GM23248 (cell line): Measurements from ENCODE around the gene C22orf31. TPM values are rescaled to one million over a fixed set of nuclear protein-coding genes. Genes with fewer than 3 reads are reported as not detected.

Experiments
- DNase-seq: peaks from one replicate; pipeline ENCODE4 v3.0.0-alpha.2; 2015
- H2AFZ ChIP-seq: fragments of 200-600 bp; sonication (generic); 2 replicates; pipeline ENCODE4 v1.6.1; 2016; ENCODE audit warnings: antibody characterized with exemption
- H3F3A ChIP-seq: fragments of 200-600 bp; sonication (generic); 2 replicates; pipeline ENCODE4 v1.6.1; 2016; ENCODE audit warnings: mild to moderate bottlenecking, antibody characterized with exemption, mixed run types; ENCODE audit not compliant: insufficient read depth
- H3K27ac ChIP-seq: fragments of 200-600 bp; sonication (generic); 2 replicates; pipeline ENCODE4 v1.5.1; 2016; ENCODE audit warnings: mild to moderate bottlenecking
- H3K27me3 ChIP-seq: fragments of 200-600 bp; sonication (generic); replicated peaks from 2 replicates; pipeline ENCODE4 v1.6.1; 2016; ENCODE audit warnings: mild to moderate bottlenecking; ENCODE audit not compliant: insufficient read depth
- H3K36me3 ChIP-seq: fragments of 200-600 bp; sonication (generic); 2 replicates; pipeline ENCODE4 v1.6.1; 2016; ENCODE audit warnings: low read depth, mild to moderate bottlenecking
- H3K4me1 ChIP-seq: fragments of 200-600 bp; sonication (generic); 2 replicates; pipeline ENCODE4 v1.6.1; 2016; ENCODE audit warnings: mild to moderate bottlenecking; ENCODE audit not compliant: insufficient read depth
- H3K4me2 ChIP-seq: fragments of 200-600 bp; sonication (generic); one replicate; pipeline ENCODE4 v1.6.1; 2016; ENCODE audit warnings: mild to moderate bottlenecking; ENCODE audit not compliant: unreplicated experiment
- H3K4me3 ChIP-seq: fragments of 200-600 bp; sonication (generic); 2 replicates; pipeline ENCODE4 v1.5.1; 2016; ENCODE audit warnings: mild to moderate bottlenecking
- H3K79me2 ChIP-seq: fragments of 200-600 bp; sonication (generic); 2 replicates; pipeline ENCODE4 v1.6.1; 2016; ENCODE audit warnings: mild to moderate bottlenecking; ENCODE audit not compliant: insufficient read depth
- H3K9ac ChIP-seq: fragments of 200-600 bp; sonication (generic); 2 replicates; pipeline ENCODE4 v1.6.1; 2016; ENCODE audit warnings: mild to moderate bottlenecking
- H3K9me2 ChIP-seq: fragments of 200-600 bp; sonication (generic); 2 replicates; pipeline ENCODE4 v1.6.1; 2016; ENCODE audit warnings: mixed run types, mild to moderate bottlenecking, moderate library complexity; ENCODE audit not compliant: insufficient read depth
- H3K9me3 ChIP-seq: fragments of 200-600 bp; sonication (generic); one replicate; pipeline ENCODE4 v1.6.1; 2017; ENCODE audit warnings: low read depth
- H4K20me1 ChIP-seq: fragments of 200-600 bp; sonication (generic); 2 replicates; pipeline ENCODE4 v1.6.0; 2016; ENCODE audit not compliant: insufficient read depth
- EZH2 ChIP-seq: fragments of 200-600 bp; sonication (generic); IDR thresholded peaks from 2 replicates; pipeline ENCODE4 v1.6.1; 2018; ENCODE audit warnings: antibody characterized with exemption, mild to moderate bottlenecking; ENCODE audit not compliant: insufficient read depth, poor library complexity, severe bottlenecking
- EZH2phosphoT487 ChIP-seq: fragments of 200-600 bp; sonication (generic); IDR thresholded peaks from 2 replicates; pipeline ENCODE4 v1.6.1; 2018; ENCODE audit warnings: antibody characterized with exemption, moderate library complexity, mild to moderate bottlenecking, low read depth; ENCODE audit not compliant: insufficient read depth
- WGBS, 2 experiments: methylation state at CpG; one replicate each; pipeline ENCODE4 v1.1.6; 2015 to 2017; ENCODE audit warnings: low lambda C conversion rate in 2 of 2, low coverage in 1 of 2; ENCODE audit errors: missing lambda C conversion rate in 2 of 2; 5-methylcytosine and 5-hydroxymethylcytosine counted together
- in situ Hi-C: fragments of 300-500 bp; cut with MboI; formaldehyde crosslinking; loops from 2 replicates; pipeline ENCODE4 v1.15.0; 2020
- polyA plus RNA-seq: library from polyadenylated mRNA; unstranded; fragments of >200 nt; fragmentation: Nextera tagmentation; extraction: Ambion mirVana; gene quantifications from 2 replicates; pipeline ENCODE4 v1.2.1, GENCODE V29; 2016
- total RNA-seq: library from RNA; depleted of rRNA; stranded (reverse); fragments of >200 nt; shearing (Covaris generic); gene quantifications from 2 replicates; pipeline ENCODE4 v1.2.3, GENCODE V29; 2014

C22orf31 gene
- total and polyA plus RNA-seq, 2 experiments from 2014 or later, result not detected

DNA sequence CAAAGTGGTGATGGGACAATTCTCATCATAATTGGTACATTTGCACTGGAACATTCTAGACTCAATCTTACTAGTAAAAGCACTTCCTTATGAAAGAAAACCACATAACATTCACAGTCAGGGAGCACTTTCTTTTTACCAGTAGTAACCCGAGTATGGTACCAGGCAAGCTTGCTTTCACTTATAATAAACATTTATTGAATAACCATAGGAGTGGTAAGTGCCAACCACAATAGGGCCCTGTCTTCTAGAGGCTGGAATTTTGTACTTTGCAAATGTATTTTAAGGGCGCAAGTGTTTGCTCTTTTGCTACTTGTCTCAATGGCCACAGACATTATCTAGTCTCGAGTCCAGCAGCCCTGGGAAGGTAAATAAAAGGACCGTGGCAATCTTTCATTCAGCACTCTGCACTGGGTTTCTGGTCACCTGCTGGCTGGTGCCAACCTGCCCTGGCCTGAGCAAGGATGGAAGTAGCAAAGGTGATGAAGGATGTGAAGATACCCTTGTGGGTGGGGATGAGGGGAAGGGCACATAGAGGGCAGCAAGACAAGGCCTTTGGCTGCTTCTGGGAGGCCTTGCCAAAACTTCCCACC lies 24.2 kb downstream of the C22orf31 start:
- no peaks in the 10 kb centered on the region for H4K20me1 ChIP-seq
- no peak overlapping the region for H3K27ac ChIP-seq
- H3K27me3 ChIP-seq, result no peaks in the 10 kb centered on the region
- no peaks in the 10 kb centered on the region for H3K9me2 ChIP-seq
- H3K4me1 ChIP-seq, result peaks cover 22% of the 10 kb centered on the region
- H3K36me3 ChIP-seq, result no peaks in the 10 kb centered on the region
- WGBS, 2 experiments, result 95 to 98% methylated on average over 4 of the region's 4 CpGs
- H3K9me3 ChIP-seq, result no peaks in the 10 kb centered on the region
- H3F3A ChIP-seq, result peaks cover 8% of the 10 kb centered on the region; the same call in 1 of the 2 replicates
- H3K4me2 ChIP-seq, result no peak overlapping the region
- TF ChIP-seq EZH2 (no peak), EZH2phosphoT487 (no peak)
- DNase-seq, result no peak
- no peak overlapping the region for H2AFZ ChIP-seq
- H3K4me3 ChIP-seq, result no peak overlapping the region
- in situ Hi-C loops, result loop anchor here (5.0 to 25.0 kb wide), 2 partner anchors 180 to 425 kb away; no protein-coding TSS in a partner anchor
- H3K9ac ChIP-seq, result no peak overlapping the region
- H3K79me2 ChIP-seq, result no peaks in the 10 kb centered on the region

DNA sequence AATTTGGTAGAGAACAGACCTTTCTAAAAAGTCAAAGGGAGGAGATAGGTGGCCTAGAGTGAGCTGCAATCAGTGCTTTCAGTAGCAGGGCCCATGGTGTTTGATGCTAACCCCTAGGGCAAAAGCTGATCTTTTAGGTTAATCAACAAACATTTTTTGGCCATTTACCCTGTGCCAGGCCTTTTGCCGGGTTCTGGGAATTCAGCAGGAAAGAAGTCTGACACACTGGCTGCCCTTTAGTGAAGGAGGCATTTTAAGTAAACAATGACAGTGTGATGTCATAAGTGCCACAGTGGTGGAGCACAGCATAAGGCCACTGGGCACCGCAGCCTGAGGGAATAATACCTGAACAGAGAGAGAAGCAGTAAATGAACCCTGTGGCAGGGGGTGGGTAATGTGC lies 29.0 kb downstream of the C22orf31 start:
- Histone ChIP-seq H3K4me2 (no peak overlapping the region), H4K20me1 (no peaks in the 10 kb centered on the region), H3K79me2 (no peaks in the 10 kb centered on the region), H3K9ac (no peak overlapping the region), H3K9me2 (no peaks in the 10 kb centered on the region), H3K36me3 (no peaks in the 10 kb centered on the region), H3K27me3 (no peaks in the 10 kb centered on the region), H3K4me3 (no peak overlapping the region), H2AFZ (no peak overlapping the region), H3K4me1 (peaks cover 27% of the 10 kb centered on the region), H3K27ac (no peak overlapping the region), H3K9me3 (no peaks in the 10 kb centered on the region), H3F3A (no peaks in the 10 kb centered on the region; the same call in 1 of the 2 replicates)
- WGBS, 2 experiments, result 89 to 90% methylated on average over 2 of the region's 2 CpGs
- TF ChIP-seq EZH2phosphoT487 (no peak), EZH2 (no peak)
- in situ Hi-C loops, result loop anchor here (25.0 kb wide), 1 partner anchor 420 kb away; no protein-coding TSS in a partner anchor
- peak; percentile 22 for DNase-seq

DNA sequence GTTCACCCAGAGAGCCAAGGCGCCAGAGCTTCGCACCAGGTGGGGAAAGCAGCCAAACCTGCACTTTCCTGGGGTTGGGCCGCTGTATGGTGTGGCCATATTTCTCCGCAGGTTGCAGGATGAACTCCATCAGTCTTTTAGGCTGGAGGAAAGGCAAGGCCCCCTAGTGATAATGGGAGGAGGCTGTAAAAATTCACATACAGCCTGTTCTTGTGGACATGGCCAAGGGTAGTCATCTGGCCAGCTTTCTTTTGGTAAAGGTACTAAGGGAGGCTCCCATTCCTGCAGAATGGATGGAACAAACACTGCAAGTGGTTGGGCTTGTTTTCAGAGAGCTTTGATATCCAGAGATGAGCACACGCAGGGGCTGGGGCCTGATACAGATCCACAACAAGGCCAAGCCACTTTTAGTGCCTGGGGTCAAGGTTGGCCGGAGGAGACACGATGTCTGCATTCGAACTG lies 29.6 kb downstream of the C22orf31 start:
- peak overlapping the region; percentile 70 for H3K9ac ChIP-seq
- in situ Hi-C loops, result loop anchor here (25.0 kb wide), 1 partner anchor 420 kb away; no protein-coding TSS in a partner anchor
- no peaks in the 10 kb centered on the region for H3K79me2 ChIP-seq
- H3K9me2 ChIP-seq, result no peaks in the 10 kb centered on the region
- no peaks in the 10 kb centered on the region for H3K36me3 ChIP-seq
- WGBS, 2 experiments, result 95 to 96% methylated on average over 8 of the region's 8 CpGs
- TF ChIP-seq EZH2phosphoT487, result no peak
- no peak for TF ChIP-seq EZH2
- no peaks in the 10 kb centered on the region for H3K9me3 ChIP-seq
- H3K4me3 ChIP-seq, result peak overlapping the region; percentile 57; the same call in 1 of the 2 replicates
- H3K4me1 ChIP-seq, result peaks cover 27% of the 10 kb centered on the region
- H3F3A ChIP-seq, result no peaks in the 10 kb centered on the region; the same call in 1 of the 2 replicates
- H4K20me1 ChIP-seq, result no peaks in the 10 kb centered on the region
- peak overlapping the region; percentile 82 for H3K27ac ChIP-seq
- peak overlapping the region; percentile 65 for H2AFZ ChIP-seq
- peak; percentile 5 for DNase-seq
- H3K27me3 ChIP-seq, result no peaks in the 10 kb centered on the region
- peak overlapping the region; percentile 62 for H3K4me2 ChIP-seq

DNA sequence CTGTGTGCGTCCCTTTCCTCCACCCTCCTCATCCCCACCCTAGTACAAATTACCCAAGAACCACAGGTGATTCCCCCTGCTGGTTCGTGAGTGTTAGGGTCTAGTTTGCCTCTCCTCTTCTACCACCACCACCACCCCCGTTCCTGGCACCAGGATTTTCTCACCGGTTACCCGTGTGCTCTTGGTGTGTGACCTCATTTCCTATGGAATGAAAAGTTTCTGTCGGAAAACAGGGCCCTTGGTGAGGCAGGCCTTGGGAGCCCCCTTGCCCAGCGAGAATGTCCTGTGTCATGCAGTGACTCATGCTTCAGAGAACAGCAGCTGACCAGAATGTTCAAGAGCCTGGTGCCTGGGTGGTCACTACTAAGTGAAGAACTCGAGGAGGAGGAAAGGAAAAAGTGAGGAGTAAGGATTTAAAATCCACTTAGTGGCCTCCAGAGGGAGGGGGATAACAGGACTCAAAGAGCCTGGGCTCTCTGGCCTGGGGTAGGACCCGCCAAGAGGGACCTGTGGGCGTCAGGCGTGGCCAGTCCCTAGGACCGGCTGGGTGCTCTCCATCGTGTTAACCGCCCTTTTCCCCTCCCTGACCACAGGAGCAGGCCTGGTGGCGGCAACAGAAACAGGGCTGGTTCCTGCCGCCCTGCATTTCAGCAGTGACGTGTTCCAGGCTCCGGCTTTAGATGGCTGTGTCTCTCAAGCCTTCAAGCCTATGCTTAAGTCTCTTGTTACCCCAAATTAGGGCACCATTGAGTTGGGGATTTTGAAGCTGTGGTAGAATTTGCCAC lies 30.2 kb downstream of the C22orf31 start:
- 23 to 26% methylated on average over 16 to 18 of the region's 18 CpGs for WGBS, 2 experiments
- Histone ChIP-seq H3K9ac (peak overlapping the region; percentile 70), H3K27me3 (no peaks in the 10 kb centered on the region), H3K9me3 (no peaks in the 10 kb centered on the region), H3K36me3 (no peaks in the 10 kb centered on the region), H3K9me2 (no peaks in the 10 kb centered on the region), H3F3A (no peaks in the 10 kb centered on the region; the same call in 1 of the 2 replicates), H3K79me2 (no peaks in the 10 kb centered on the region), H3K4me2 (peak overlapping the region; percentile 62), H2AFZ (peak overlapping the region; percentile 65), H3K27ac (peak overlapping the region; percentile 82), H3K4me1 (peaks cover 27% of the 10 kb centered on the region), H4K20me1 (no peaks in the 10 kb centered on the region), H3K4me3 (peak overlapping the region; percentile 57)
- peak; percentile 97 for DNase-seq
- in situ Hi-C loops, result loop anchor here (25.0 kb wide), 1 partner anchor 419 kb away; no protein-coding TSS in a partner anchor
- TF ChIP-seq EZH2phosphoT487, result no peak
- no peak for TF ChIP-seq EZH2
